Measurements from ENCODE around the gene BCOR.

DNA sequence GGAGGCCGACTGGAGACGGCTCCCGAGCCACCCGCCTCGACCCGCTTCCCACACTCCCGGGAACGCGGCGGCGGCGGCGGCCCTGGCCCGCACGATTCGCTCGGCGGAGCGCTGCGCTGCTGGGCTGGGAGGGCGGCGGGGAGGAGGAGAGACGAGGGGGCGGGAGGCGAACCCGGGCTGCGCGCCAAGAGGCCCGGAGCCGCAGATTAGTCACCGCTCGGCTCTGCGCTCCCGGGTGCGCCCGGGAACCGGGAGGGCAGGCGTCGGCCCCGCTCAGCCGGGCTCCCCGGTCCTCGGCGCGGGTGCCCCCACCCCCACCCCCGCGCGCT lies 11.2 kb upstream of the BCOR start:
- no peak for TF ChIP-seq SPI1 (IDR thresholded peaks at IDR 0.05; ENCODE audit: low read depth, low read length)
- no peak for TF ChIP-seq POLR2A (IDR thresholded peaks at IDR 0.05; ENCODE audit: low read depth, low read length)
- no peak for TF ChIP-seq PAX5 (IDR thresholded peaks at IDR 0.05; ENCODE audit: insufficient read depth, low read length, severe bottlenecking)
- TF ChIP-seq POLR2AphosphoS5 (IDR thresholded peaks at IDR 0.05; ENCODE audit: low read depth, low read length) = no peak
- TF ChIP-seq TAF1 (IDR thresholded peaks at IDR 0.05; ENCODE audit: low read depth, low read length) = no peak

All from GM12891 (cell line).